HepG2 (cell line): ENCODE data around the gene IL17A. TPM values are rescaled to one million over a fixed set of nuclear protein-coding genes. Genes with fewer than 3 reads are reported as not detected.

Source experiments
- ATAC-seq: fragments of 200-7000 bp; cut with Tn5 transposase; 3 replicates; pipeline ENCODE4 v1.9.1; 2020; ENCODE audit warnings: mild to moderate bottlenecking, moderate library complexity
- BruUV-seq: library from RNA; stranded (reverse); fragments of 400-500 nt; replicated peaks from 2 replicates; lab custom pipeline; 2021; lab: Mats Ljungman, UMichigan
- CTCF ChIA-PET: fragments of 300-600 bp; formaldehyde crosslinking; extraction: SDS; loops from one replicate; lab custom pipeline; 2021; ENCODE audit warnings: low total read pairs, inconsistent platforms, low intra/inter-chr PET ratio; lab: Yijun Ruan, JAX
- POLR2A ChIA-PET: fragments of 350-600 bp; sonication (Branson Sonifier 250); formaldehyde crosslinking; loops from one replicate; lab custom pipeline; 2020; ENCODE audit warnings: antibody characterized with exemption, inconsistent platforms; lab: Yijun Ruan, JAX
- DNase-seq: peaks from one replicate; pipeline ENCODE4 v3.0.0-alpha.2; 2015; ENCODE audit warnings: low spot score
- FAIRE-seq: peaks from 3 replicates; lab custom pipeline; 2011; peaks lifted over from hg19 to GRCh38; lab: Jason Lieb, UNC
- H2AFZ ChIP-seq: one replicate; pipeline ENCODE4 v1.6.1; 2011; ENCODE audit warnings: low read length, inconsistent platforms
- H3K27ac ChIP-seq: fragments of 300-600 bp; 3 replicates; pipeline ENCODE4 v1.8.0; 2011; ENCODE audit warnings: mixed run types, mild to moderate bottlenecking, mixed read lengths, low read length, inconsistent platforms; ENCODE audit not compliant: insufficient read depth; ENCODE audit errors: extremely low read length
- H3K27me3 ChIP-seq, 2 experiments: fragments of 200-600 bp in 1 of 2; 2 replicates in 1 of 2; 3 replicates in 1 of 2; pipeline versions ENCODE4 v1.6.0 to v1.8.0; 2011; ENCODE audit warnings: low read length in 2 of 2, mild to moderate bottlenecking in 2 of 2, moderate library complexity in 2 of 2, inconsistent platforms in 1 of 2; ENCODE audit not compliant: insufficient read depth in 2 of 2, control insufficient read depth in 1 of 2
- H3K36me3 ChIP-seq, 2 experiments: fragments of 200-600 bp in 1 of 2; replicated peaks in 1 of 2; 2 replicates in 1 of 2; 3 replicates in 1 of 2; pipeline versions ENCODE4 v1.5.1 to v1.8.0; 2011; ENCODE audit warnings: low read length in 2 of 2, inconsistent platforms in 1 of 2; ENCODE audit not compliant: insufficient read depth in 2 of 2, control insufficient read depth in 1 of 2
- H3K4me1 ChIP-seq: 2 replicates; pipeline ENCODE4 v1.5.1; 2012; ENCODE audit warnings: low read length, inconsistent platforms; ENCODE audit not compliant: insufficient read depth
- H3K4me2 ChIP-seq: 2 replicates; pipeline ENCODE4 v1.6.0; 2011; ENCODE audit warnings: low read depth, low read length, inconsistent platforms
- H3K4me3 ChIP-seq, 3 experiments: fragments of 200-600 bp in 1 of 3; sonication (generic), shearing (Covaris generic) in 1 of 3; replicated peaks in 1 of 3; 2 replicates each; pipeline ENCODE4 v1.5.1; 2011 to 2016; ENCODE audit warnings: low read length in 3 of 3, inconsistent platforms in 2 of 3, low read depth in 2 of 3, mild to moderate bottlenecking in 2 of 3, control low read depth in 1 of 3, mixed read lengths in 1 of 3; ENCODE audit not compliant: insufficient read depth in 1 of 3
- H3K79me2 ChIP-seq: one replicate; pipeline ENCODE4 v1.6.1; 2011; ENCODE audit warnings: low read length, inconsistent platforms; ENCODE audit not compliant: insufficient read depth
- H3K9ac ChIP-seq: 2 replicates; pipeline ENCODE4 v1.6.0; 2011; ENCODE audit warnings: mild to moderate bottlenecking, low read depth, low read length, inconsistent platforms; ENCODE audit not compliant: insufficient read depth
- H3K9me3 ChIP-seq: 2 replicates; pipeline ENCODE4 v1.5.1; 2012; ENCODE audit warnings: mild to moderate bottlenecking, low read length
- H4K20me1 ChIP-seq: 2 replicates; pipeline ENCODE4 v1.6.0; 2011; ENCODE audit warnings: inconsistent platforms, mild to moderate bottlenecking, low read length, moderate library complexity; ENCODE audit not compliant: insufficient read depth
- BHLHE40 ChIP-seq: IDR thresholded peaks from 2 replicates; pipeline ENCODE4 v1.6.1; 2011; ENCODE audit warnings: low read length, improper control_type of control experiment
- HNF4A ChIP-seq: sonication (generic); formaldehyde crosslinking; IDR thresholded peaks from 2 replicates; pipeline ENCODE4 v1.4.0; 2020; ENCODE audit warnings: missing genetic modification reagents
- MXD4 ChIP-seq: IDR thresholded peaks from 2 replicates; pipeline ENCODE4 v1.6.1; 2016; ENCODE audit warnings: mild to moderate bottlenecking, missing biosample characterization, missing genetic modification reagents
- REXO4 ChIP-seq: sonication (generic); formaldehyde crosslinking; IDR thresholded peaks from 2 replicates; pipeline ENCODE4 v1.8.0; 2022; ENCODE audit warnings: missing genetic modification reagents, mild to moderate bottlenecking, borderline replicate concordance
- SMC3 ChIP-seq: IDR thresholded peaks from 2 replicates; pipeline ENCODE4 v1.6.1; 2011; ENCODE audit warnings: low read length, improper control_type of control experiment
- ZMAT3 ChIP-seq: sonication (generic); formaldehyde crosslinking; conservative IDR thresholded peaks from 2 replicates; pipeline ENCODE4 v1.7.0; 2021; ENCODE audit warnings: missing genetic modification reagents
- ZMYM2 ChIP-seq: sonication (generic); formaldehyde crosslinking; IDR thresholded peaks from 2 replicates; pipeline ENCODE4 v1.8.0; 2022; ENCODE audit warnings: mild to moderate bottlenecking, missing genetic modification reagents
- ZNF644 ChIP-seq: IDR thresholded peaks from 2 replicates; pipeline ENCODE4 v1.6.1; 2016; ENCODE audit warnings: low read depth
- WGBS: methylation state at CpG from one replicate; pipeline ENCODE4 v1.1.6; 2017; ENCODE audit warnings: low lambda C conversion rate; 5-methylcytosine and 5-hydroxymethylcytosine counted together
- in situ Hi-C: cut with HindIII; loops from 2 replicates; pipeline ENCODE4 v1.10.0; 2017; ENCODE audit warnings: low pct_unique_long_range_greater_than_20kb; ENCODE audit not compliant: extremely low pct_ligation_motif_present
- intact Hi-C: fragments of 100-400 bp; cut with micrococcal nuclease; formaldehyde crosslinking; loops from one replicate; pipeline ENCODE4 v1.10.0; 2022; ENCODE audit not compliant: unreplicated experiment
- polyA plus RNA-seq, 8 experiments: library from polyadenylated mRNA; depleted of rRNA in 3 of 8; stranded (reverse) in 7 of 8; unstranded in 1 of 8; fragments of >200 nt; fragmentation: Illumina TruSeq in 4 of 8; extraction: Trizol in 4 of 8; gene quantifications; 2 replicates each; pipeline versions ENCODE4 v1.2.1 to v1.2.3, GENCODE V29; 2011 to 2016; ENCODE audit warnings: low read depth in 4 of 8, missing spikeins in 1 of 8, mixed read lengths in 1 of 8; ENCODE audit not compliant: insufficient read depth in 1 of 8
- total RNA-seq, 5 experiments: library from RNA; depleted of rRNA; stranded (reverse); fragments of >200 nt; fragmentation: Illumina TruSeq; extraction: Trizol; gene quantifications; 2 replicates each; pipeline ENCODE4 v1.2.3, GENCODE V29; 2016; ENCODE audit warnings: low read depth in 1 of 5
- TF ChIP-seq, protein P1 (sequence below): sonication (generic); formaldehyde crosslinking; IDR thresholded peaks from 2 replicates; pipeline ENCODE4 v1.4.0; 2020; ENCODE audit warnings: mild to moderate bottlenecking, missing genetic modification reagents
- TF ChIP-seq, protein P2 (sequence below): fragments of 450-650 bp; IDR thresholded peaks from 2 replicates; pipeline ENCODE4 v1.6.1; 2016
- TF ChIP-seq, protein P3 (sequence below): IDR thresholded peaks from 2 replicates; pipeline ENCODE4 v1.6.1; 2012; ENCODE audit warnings: inconsistent platforms

Gene IL17A
- total and polyA plus RNA-seq, 2 of the 13 experiments (the other 11 are each of a cell fraction or from before 2014, with no cell fraction given), result not detected

DNA sequence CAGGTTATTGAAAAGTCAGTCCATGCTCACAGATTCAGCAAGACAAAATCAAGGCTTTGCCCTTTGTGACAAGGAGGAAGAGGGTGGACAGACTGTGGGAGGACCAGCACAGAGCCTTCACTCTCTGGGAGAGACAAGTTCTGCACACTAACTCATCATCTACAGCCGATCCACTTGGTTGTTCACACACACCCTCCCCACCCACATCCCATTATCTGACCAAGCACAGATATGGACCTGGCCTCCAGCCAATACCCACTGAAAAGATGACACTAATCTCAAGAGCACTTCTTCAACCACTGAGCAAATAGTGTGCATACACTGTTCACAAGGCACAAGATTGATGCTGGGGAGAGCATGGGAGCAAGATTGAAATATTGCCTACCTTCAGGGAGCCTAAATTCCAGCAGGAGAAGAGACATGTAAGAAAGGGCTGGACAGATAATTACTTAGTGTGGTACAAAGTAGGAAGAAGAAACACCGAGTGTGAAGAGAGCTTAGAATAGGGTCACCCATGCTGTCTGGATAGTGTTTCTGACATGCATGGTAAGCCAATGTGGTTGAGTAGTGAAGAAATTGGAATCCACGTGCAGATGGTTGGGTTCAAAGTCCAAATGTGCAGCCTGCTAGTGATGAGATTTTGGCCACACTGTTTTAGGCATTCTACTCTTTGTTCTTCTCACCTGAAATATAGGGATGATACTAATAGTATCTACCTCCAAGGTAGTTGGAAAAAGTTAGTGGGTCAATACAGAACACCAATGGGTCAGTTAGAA lies 21.7 kb upstream of the IL17A start:
- in situ Hi-C loops, result loop anchor here (5.0 to 25.0 kb wide), 4 partner anchors 70 to 498 kb away; partner anchors contain the start of gene TMEM14A
- peaks cover 31% of the 10 kb centered on the region for H3K4me1 ChIP-seq
- FAIRE-seq (no peak), ATAC-seq (peak; percentile 31; the same call in 2 of the 3 replicates)
- ChIA-PET CTCF (interaction anchor here (2.4 to 3.5 kb wide), 2 partner anchors 70 to 99 kb away, joined by 17 to 52 read pairs; no protein-coding TSS in a partner anchor), POLR2A (interaction anchor here (1.5 kb wide), 1 partner anchor 120 kb away, joined by 3 read pairs; the partner anchor contains the start of gene MCM3)
- no peak overlapping the region for H3K4me3 ChIP-seq
- H3K27me3 ChIP-seq, result no peaks in the 10 kb centered on the region
- no peak overlapping the region for H3K27ac ChIP-seq
- 23% methylated on average over 3 of the region's 3 CpGs for WGBS
- H3K4me2 ChIP-seq, result no peak overlapping the region
- no peaks in the 10 kb centered on the region for H4K20me1 ChIP-seq
- peaks cover 6% of the 10 kb centered on the region; the same call in 1 of the 2 replicates for H3K9me3 ChIP-seq
- H3K9ac ChIP-seq, result no peak overlapping the region
- TF ChIP-seq ZMYM2 (CRISPR knock-in tag) (no peak), ZNF644 (peak; percentile 77; the same call in 1 of the 2 replicates), MXD4 (CRISPR knock-in tag) (no peak), ZMAT3 (CRISPR knock-in tag) (no peak), REXO4 (CRISPR knock-in tag) (no peak), BHLHE40 (peak; percentile 53), SMC3 (no peak), HNF4A (CRISPR knock-in tag) (peak; percentile 78)
- TF ChIP-seq, protein P1, sequence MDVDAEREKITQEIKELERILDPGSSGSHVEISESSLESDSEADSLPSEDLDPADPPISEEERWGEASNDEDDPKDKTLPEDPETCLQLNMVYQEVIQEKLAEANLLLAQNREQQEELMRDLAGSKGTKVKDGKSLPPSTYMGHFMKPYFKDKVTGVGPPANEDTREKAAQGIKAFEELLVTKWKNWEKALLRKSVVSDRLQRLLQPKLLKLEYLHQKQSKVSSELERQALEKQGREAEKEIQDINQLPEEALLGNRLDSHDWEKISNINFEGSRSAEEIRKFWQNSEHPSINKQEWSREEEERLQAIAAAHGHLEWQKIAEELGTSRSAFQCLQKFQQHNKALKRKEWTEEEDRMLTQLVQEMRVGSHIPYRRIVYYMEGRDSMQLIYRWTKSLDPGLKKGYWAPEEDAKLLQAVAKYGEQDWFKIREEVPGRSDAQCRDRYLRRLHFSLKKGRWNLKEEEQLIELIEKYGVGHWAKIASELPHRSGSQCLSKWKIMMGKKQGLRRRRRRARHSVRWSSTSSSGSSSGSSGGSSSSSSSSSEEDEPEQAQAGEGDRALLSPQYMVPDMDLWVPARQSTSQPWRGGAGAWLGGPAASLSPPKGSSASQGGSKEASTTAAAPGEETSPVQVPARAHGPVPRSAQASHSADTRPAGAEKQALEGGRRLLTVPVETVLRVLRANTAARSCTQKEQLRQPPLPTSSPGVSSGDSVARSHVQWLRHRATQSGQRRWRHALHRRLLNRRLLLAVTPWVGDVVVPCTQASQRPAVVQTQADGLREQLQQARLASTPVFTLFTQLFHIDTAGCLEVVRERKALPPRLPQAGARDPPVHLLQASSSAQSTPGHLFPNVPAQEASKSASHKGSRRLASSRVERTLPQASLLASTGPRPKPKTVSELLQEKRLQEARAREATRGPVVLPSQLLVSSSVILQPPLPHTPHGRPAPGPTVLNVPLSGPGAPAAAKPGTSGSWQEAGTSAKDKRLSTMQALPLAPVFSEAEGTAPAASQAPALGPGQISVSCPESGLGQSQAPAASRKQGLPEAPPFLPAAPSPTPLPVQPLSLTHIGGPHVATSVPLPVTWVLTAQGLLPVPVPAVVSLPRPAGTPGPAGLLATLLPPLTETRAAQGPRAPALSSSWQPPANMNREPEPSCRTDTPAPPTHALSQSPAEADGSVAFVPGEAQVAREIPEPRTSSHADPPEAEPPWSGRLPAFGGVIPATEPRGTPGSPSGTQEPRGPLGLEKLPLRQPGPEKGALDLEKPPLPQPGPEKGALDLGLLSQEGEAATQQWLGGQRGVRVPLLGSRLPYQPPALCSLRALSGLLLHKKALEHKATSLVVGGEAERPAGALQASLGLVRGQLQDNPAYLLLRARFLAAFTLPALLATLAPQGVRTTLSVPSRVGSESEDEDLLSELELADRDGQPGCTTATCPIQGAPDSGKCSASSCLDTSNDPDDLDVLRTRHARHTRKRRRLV, result no peak
- TF ChIP-seq, protein P2, sequence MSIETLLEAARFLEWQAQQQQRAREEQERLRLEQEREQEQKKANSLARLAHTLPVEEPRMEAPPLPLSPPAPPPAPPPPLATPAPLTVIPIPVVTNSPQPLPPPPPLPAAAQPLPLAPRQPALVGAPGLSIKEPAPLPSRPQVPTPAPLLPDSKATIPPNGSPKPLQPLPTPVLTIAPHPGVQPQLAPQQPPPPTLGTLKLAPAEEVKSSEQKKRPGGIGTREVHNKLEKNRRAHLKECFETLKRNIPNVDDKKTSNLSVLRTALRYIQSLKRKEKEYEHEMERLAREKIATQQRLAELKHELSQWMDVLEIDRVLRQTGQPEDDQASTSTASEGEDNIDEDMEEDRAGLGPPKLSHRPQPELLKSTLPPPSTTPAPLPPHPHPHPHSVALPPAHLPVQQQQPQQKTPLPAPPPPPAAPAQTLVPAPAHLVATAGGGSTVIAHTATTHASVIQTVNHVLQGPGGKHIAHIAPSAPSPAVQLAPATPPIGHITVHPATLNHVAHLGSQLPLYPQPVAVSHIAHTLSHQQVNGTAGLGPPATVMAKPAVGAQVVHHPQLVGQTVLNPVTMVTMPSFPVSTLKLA, result peak; percentile 25; the same call in 1 of the 2 replicates
- TF ChIP-seq, protein P3, sequence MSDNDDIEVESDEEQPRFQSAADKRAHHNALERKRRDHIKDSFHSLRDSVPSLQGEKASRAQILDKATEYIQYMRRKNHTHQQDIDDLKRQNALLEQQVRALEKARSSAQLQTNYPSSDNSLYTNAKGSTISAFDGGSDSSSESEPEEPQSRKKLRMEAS, result peak; percentile 29; the same call in 1 of the 2 replicates
- TF ChIP-seq, all 625 proteins: peak for 5
- Histone ChIP-seq H3K36me3 (no peaks in the 10 kb centered on the region), H3K79me2 (no peaks in the 10 kb centered on the region), H2AFZ (no peak overlapping the region)
- no TSS peak for BruUV-seq
- no peak for DNase-seq
- intact Hi-C loops, result no loop called here
